NCI-H2196 treated with DMSO at 0.1 percent for 48 hours (cell line): Measurements from ENCODE around the gene AMMECR1L.
"Not testable (repeated sequence)": the region's sequence is repeated elsewhere in the genome, so short reads cannot be mapped to it uniquely, and the experiment has no call there.

Experiments
- DNase-seq: peaks from one replicate; lab custom pipeline; 2025; ENCODE audit not compliant: unreplicated experiment; lab: John Stamatoyannopoulos, UW

AMMECR1L gene

DNA sequence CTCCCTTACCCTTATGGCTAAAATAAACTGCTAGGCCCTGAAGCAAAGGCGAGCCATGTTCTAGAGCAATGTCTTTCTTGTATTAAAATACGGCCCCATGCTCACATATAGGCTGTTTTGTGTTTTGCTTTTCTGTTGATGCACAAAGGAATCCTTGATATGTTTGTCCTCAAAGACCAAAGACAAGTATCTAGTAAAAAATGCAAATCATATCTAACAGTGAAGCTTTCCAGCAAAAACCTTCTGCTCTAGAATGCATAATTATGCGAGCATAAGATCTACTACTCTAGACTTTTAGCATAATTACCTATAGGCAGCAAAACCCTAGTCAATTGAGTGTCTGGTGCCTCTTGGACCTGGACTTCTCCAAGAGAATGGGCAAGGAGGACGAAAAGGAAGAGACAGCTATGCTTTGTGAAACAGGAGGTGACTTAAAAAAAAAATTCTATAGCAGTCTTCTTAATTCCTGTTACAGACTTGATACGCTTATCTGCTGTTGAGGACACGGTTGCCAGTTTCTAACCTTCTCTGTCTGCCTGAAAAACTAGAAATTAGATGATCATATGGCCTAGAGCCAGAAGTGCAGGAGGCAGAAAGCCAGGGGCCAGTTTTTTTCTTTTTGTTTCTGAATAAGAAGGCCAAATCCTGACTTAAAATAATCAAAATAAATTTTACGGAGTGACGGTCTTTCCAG lies 1.5 kb upstream of the AMMECR1L start:
- no peak for DNase-seq

DNA sequence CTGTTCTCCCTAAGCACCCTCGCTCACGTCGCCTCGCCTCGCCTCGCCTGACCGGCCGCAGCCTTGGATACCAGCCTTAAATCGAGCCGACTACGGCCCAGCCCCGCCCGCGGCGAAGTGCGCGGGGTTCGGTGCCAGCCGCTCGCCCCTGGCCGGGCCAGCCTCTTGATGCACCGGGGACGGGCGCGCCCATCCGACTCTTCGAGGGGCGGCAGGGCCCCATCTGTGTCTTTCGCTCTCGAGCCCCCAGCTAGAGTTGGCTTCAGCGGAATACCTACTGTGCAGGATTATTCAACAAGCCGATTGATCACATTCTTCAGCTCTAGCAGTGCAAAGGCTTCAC lies 808 bp upstream of the AMMECR1L start:
- not testable (repeated sequence) for DNase-seq

DNA sequence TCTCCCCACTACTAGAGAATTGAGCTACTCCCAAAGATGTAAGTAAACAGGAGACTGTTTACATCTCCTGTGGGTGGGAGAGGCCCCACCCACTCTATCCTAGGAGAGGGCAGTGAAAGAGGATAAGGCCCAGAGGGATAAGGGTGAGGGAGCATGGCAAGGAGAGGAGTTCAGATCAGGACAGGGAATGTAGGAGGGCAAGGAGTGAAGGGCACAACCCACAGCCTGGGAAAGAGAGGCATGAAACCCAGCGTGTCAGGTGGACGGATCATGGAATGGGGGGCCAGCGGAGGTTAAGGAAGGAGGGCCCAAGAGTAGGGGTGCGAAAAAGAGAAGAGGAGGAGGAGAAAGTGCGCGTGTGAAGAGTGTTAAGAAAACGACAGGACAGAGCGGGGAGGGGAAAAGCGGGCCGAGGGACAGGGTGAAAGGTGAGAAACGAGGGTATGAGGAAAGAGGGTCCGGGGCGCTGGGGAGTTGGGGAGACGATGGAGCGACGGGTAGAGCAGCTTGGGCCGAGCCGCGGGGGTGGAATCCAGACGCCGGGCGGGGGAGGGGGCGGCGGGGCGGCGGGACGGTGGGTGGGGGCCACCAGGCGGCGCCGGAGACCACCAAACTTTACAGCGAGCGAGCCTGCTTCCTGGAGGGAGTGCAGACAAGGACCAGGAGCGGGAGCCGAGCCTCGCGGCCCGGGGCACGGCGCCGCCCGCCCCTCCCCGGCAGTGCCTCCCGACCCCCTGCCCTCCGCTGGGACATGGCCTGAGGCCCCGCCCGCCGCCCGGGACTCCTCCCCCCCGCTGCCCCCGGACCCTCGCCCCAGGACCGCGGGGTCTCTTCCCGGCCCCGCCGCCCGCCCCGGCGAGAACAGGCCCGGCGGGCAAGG lies 655 bp downstream of the AMMECR1L start:
- DNase-seq = not testable (repeated sequence)

DNA sequence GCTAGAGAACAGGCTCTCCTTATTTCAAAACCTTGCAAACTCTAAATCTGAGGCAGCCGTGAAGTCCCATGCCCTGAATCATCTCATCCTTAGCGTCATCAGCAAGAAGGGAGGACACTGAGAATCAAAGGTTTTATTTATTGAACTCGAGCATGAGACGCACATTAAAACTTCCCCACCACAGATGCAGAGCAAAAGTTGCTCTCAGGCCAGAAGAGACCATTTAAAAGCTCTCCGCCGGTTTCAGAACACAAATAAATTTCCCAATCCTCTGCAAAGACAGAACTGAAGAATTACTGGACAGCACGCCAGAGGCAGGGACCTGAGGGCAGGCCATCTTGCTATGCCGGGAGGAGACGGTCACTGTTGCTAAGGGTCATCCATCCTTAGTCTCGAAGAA lies 1.3 kb downstream of the AMMECR1L start:
- DNase-seq = no peak

DNA sequence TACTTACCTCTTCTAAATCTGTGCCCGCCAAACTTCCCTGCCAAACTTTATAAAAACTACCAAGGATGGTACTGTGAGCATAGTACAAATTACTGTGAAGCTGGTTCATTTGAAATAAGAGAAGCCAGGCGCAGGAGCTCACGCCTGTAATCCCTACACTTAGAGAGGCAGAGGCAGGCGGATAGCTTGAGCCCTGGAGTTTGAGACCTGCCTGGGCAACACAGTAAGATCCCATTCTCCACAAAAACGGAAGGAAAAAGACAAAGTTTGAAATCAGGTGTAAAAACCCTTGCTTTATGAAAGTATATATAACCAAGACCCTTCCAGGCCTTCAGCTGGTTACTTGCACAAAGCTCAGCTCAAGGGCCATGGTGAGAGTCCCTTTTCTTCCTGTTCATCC lies 5.9 kb downstream of the AMMECR1L start:
- DNase-seq = no peak

DNA sequence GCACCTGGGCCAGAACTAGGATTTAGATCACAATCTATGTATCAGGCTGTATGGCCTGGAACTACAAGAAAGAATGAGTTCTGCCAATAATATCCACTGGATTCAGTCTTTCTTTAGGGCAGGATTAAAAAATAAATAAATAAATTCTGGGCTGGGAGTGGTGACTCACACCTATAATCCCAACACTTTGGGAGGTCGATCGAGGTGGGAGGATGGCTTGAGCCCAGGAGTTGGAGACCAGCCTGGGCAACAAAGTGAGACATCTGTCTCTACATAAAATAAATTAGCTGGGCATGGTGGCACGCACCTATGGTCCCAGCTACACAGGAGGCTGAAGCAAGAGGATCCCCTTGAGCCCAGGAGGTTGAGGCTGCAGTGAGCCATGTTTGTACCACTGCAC lies 8.1 kb downstream of the AMMECR1L start:
- DNase-seq = no peak

DNA sequence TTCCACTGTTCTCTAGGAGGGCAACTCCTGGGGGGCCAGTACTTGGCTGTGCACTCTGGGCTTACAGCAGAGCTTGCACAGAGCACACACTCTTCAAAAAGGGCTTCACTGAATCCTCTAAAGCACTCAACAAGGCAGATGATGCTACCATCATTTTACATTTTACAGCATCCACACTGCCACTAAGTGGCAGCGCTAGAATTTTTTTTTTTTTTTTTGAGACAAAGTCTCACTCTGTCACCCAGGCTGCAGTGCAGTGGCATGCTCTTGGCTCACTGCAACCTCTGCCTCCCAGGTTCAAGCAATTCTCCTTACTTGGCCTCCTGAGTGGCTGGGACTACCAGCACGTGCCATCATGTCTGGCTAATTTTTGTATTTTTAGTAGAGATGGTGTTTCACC lies 8.6 kb downstream of the AMMECR1L start:
- DNase-seq = no peak

DNA sequence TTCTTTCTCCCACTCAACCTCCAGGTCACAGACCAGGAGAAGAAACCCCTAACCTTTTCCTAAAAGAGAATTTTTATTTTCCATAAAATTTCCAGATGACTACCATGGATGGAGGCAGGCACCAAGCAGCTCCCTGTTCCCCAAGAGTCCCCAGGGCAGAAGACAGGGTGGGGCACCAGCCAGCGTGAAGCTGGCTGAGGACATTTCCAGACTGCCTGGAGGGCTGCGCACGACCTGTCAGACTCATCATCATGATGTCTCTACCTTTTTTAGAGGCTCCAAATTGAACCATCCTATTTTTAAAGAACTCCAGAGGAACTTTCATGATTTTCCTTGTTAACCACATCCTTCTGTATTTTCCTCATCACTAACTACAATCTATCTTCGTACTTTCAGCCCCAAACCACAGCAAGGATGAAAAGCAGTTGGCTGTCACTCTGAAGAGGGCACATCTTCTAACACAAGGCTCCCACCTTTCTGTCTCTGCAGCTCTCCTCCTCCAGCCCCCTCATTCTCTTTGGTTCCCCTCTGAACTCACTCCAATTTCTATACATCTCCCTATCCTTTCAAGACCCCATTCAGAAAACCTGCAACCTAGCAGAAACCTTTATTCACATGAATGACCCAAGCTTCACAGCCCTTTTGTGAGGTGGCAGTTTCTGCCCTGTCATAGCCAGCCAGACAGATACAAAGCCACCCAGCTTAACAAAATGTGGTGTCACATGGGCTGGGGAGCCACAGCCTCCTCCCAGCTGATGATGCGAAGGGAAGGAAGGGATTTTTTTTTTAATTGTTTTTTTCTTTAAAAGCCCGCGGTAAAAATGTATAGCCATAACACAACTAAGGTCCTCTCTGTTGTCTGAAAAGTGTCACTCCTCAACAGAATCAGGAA lies 11.1 kb downstream of the AMMECR1L start:
- DNase-seq = no peak

DNA sequence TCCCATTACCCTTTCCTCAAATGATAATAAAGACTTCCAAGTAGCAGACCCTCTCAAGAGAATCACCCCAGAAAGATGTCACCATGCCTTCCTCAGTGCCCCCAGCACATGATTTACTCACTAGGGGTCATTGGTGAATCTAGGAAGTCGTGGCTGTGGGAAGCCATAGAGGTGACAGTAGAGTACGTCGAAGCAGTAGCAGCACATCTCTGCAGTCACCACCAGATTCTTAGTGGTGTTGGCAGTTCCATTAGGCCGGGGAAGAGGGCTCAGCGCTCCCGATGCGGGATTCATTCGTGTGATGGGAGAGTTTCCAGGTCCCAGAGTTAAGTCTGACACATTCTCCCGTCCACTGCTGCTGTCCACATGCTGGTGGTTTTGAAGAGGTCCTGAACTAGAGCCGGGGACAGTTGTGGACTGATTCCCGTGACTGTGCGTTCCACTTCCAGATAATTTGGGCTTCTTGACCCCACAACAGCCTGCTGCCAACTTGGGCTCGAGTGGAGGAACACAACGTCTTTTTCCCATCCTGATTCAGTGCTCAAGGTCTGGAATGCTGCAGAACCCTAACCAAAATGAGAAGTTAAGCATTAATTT lies 12.0 kb downstream of the AMMECR1L start:
- DNase-seq = no peak

DNA sequence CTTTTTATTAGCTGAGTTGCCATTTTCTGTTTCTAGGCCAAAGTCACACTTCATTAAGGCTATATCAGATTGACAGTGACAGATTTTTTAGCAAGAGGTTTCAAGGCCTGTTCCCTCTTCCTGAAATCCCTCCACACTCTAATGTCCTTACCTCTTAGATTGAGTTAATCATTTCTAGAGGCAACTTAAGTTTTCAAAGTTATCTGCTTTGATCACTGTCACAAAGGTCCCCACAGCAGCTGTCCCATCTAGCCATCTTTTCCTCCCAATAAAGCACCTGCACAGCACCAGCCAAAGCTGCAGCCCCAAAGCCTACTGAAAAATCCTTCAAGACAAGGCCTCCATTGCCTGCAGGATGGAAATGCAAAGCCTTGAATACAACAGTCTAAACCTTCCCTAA lies 13.4 kb downstream of the AMMECR1L start:
- DNase-seq = no peak

DNA sequence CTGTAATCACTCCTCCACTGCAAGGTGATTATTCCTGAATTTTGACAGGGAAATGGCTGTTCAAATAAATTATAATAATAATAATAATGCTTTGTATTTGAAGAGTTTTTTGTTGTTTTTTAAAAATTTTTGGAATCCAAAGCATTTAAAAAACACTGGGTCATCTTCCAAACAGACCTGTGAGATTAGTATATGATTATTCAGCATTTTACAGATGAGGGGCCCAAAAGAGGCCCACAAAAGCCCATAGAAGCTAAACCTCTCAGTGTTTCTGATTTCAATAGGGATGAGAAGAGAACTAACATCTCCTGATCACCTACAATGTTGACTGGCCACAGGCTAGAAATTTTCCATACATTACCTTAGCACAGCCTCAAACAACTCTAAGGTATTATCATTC lies 19.8 kb downstream of the AMMECR1L start:
- no peak for DNase-seq

DNA sequence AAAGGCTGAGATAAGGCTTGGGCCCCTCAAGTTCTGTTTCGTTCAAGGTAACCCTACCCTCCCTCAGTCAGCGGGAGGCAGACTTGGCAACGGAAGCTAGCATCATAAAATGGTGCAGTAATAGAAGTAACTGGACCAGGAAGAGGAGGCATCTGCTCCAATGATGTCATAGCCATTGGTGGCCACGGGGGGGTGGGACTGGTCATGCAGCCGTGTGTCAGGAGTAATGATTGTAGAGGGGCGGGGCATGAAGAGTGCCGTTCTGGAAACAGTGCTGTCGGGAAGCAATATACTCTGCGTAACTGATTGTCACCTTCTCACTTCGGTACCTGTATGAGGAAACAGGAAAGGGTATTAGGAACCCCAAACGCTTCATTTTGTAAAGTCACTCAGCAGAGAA lies 20.9 kb downstream of the AMMECR1L start:
- no peak for DNase-seq

DNA sequence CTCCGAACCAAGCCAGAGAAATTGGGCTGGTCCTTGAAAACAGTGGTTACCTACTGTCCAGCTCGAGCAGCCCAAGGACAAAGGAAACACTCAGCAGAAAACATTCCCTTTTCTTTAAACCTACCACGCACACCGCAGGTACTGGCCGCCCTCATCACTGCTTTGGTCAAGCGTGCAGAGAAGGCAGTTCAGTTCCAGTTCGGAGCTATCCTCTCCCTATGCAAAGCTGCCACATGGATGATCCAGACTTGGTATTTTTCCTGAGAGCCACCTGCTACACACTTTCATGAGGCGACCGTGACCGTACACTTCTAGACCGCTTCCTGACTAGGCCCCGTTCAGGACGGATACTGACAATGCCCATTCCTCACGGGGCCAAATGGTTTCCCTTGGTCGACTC lies 23.5 kb downstream of the AMMECR1L start:
- no peak for DNase-seq

DNA sequence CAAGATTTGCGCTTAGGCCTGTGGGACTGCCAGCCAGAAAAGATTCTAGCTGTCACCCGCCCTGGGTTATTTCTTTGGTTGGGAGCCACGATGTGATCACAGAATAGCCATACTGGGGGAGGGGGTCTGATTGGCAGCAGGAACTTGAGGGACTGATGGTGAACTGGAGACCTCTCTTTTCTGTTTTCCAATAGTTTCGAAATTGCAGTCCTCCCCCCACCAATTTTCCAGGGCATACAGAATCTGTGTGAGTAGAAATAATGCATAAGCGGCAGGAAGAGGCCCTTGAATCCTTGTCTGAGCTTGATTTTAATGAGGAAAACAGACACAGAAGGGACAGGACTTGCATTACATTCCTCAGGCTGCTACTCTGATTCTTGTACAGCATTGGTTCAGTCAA lies 25.6 kb downstream of the AMMECR1L start:
- no peak for DNase-seq

DNA sequence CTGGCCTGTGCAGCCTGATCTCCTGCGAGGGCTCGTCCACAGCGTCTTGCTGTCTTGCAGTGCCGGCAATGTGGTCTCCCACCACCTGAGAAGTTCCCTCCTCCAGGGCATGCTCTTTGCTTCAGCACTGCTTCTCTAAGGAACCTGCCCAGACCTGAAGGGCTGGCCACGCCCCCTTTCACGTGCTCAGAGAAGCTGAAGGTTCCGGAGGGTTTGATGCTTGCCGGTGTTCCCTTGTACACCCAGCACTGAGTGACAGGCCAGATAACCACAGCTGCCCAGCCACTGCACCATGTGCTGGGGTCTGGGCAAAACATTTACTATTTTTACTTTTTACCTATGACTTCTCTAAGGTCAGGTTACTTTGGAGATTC lies 26.1 kb downstream of the AMMECR1L start:
- DNase-seq = no peak

DNA sequence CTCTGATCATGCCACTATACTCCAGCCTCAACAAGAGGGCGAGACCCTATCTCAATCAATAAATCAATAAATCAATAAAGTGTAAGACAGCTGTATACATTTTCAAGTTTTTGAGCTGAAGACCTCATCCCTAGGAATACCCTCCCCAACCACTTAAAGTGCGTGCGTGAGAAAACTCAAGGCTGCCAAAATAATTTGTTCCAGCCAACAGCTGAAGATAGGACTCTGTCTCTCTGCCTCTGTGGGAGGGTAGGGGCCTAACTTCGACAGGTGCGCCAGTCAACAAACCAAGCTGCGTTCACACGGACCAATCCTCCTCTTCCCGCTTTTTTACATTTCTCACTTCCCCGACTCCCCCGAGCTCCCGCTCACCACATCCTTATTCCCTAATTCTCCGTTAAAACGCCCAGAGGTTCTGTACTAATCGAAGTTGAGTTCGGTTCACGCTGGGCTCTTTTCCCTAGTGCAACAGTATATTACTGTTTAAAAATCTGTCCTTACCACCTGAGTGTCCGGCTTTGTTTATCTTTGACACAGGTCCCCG lies 28.4 kb downstream of the AMMECR1L start:
- no peak for DNase-seq

DNA sequence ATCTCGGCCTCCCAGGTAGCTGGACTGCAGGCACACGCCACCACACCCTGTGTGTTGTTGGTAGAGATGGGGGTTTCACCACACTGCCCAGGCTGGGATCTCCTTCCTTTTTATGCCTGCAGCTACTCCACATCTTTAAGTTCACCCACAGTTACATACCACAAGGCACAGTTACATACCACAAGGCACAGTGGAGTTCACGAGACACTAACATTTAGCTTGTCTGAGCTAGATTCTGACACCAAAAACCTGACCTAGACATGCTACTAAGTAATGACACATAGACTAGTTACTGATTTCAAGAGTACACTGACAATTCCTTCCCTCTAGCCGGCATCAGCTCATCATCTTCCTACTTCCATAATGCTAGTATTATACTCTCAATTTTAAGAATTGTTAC lies 32.1 kb downstream of the AMMECR1L start:
- no peak for DNase-seq

DNA sequence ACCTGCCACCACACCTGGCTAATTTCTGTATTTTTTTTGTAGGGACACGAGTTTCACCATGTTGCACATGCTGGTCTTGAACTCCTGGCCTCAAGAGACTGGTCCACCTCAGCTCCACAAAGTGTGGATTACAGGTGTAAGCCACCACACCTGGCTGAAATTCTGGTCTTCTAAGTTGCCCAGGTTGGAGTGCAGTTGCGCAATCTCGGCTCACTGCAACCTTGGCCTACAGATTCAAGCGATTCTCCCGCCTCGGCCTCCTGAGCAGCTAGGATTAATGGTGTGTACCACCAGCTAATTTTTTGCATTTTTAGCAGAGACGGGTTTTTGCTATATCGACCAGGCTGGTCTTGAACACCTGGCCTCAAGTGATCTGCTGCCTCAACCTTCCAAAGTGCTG lies 33.4 kb downstream of the AMMECR1L start:
- DNase-seq = no peak

DNA sequence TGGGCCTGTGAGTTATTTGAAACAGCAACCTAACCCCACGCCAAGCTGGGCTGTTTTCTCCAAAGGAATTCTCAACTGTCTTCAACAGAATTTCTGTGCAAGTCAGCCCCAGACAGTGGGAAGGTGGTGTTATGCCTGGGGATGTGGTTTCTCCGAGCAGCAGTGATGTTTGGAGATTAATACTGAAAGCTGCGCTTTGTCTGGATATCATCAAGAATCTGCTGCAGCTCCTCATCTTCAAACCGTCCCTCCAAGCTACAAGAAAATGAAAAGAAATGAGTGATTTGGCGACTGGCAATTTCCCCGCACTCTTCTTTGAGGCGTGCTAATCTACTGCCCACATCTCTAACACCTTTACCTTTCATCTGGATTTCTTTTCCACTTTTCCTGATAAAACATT lies 37.8 kb downstream of the AMMECR1L start:
- DNase-seq = no peak

DNA sequence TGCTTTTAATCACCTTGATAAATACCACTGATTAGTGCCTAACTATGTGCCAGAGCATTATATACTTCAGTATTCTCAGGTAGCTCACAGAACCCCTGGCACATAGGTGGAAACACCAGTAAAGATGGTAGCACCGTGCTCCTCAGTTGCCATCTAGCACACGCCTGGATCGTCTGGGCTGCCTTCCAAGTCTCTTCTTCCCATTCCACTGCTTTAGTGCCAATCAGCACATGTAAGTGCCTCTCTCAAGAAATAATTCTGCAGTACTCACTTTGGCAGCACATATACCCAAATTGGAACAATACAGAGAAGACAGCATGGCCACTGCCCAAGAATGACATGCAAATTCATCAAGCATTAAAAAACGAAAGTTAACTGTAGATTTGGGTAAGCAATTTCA lies 40.8 kb downstream of the AMMECR1L start:
- DNase-seq = no peak

DNA sequence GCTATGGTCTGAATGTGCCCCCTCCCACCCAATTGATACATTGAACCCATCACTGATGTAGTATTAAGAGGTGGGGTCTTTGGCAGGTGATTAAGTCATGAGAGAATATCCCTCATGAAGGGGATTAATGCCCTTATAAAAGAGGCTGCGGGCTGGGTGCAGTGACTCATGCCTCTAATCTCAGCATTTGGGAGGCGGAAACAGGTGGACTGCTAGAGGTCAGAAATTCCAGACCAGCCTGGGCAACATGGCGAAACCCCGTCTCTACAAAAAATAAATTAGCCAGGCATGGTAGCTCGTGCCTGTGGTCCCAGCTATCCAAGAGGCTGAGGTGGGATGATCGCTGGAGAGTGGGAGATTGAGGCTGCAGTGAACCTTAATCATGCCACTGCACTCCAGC lies 42.1 kb downstream of the AMMECR1L start:
- DNase-seq = no peak
